ENCODE results near the gene BCDIN3D. TPM values are rescaled to one million over a fixed set of nuclear protein-coding genes. Genes with fewer than 3 reads are reported as not detected.
A peak's percentile ranks its signal among the peaks of the same experiment; 100 is the strongest.

Gene BCDIN3D
- total and polyA plus RNA-seq, 4 donors = 2.6 to 4.4 (median 3.0) TPM

DNA sequence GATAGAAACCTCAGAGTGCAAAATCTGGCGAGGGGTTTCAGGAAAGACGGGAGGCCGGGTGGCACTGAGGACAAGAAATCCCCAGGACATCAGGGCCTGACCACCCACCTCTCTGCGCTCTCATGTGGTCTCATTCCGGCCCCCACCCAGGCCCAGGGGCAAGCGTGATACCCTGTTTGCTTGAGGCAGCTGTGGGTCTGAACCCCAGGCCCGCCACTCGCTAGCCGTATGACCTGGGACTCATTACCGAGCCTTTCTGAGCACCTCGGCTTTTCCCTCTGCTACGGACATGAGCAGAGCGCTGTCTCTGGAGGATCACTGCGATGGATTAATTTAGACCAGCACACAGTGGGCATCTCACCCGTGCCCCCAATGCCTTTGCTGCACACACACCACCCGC is 25.5 kb upstream of the BCDIN3D start:
- Histone ChIP-seq H3K27ac (ENCODE audit: low read depth in 1 of 2, low read length in 1 of 2) (peak overlapping the region; percentile 2 to 26), H3K27me3 (ENCODE audit: control insufficient read depth in 3 of 3, insufficient read depth in 3 of 3, low read length in 2 of 3) (no peaks in the 10 kb centered on the region), H3K36me3 (ENCODE audit: control insufficient read depth in 4 of 4, insufficient read depth in 4 of 4, low read length in 4 of 4) (no peaks in the 10 kb centered on the region), H3K4me3 (no peak overlapping the region), H3K9me3 (ENCODE audit: control insufficient read depth in 4 of 4, insufficient read depth in 3 of 4, low read length in 3 of 4) (no peaks in the 10 kb centered on the region), H3K9ac (ENCODE audit: insufficient read depth in 1 of 2, low read length in 2 of 2) (no peak overlapping the region), H3K4me1 (ENCODE audit: control insufficient read depth in 5 of 5, insufficient read depth in 5 of 5, low read length in 5 of 5) (peaks cover 3 to 53% (median 30%) of the 10 kb centered on the region in 5 donors)
- ATAC-seq (ENCODE audit: insufficient read depth, low FRiP score) = no peak
- TF ChIP-seq, protein P1, sequence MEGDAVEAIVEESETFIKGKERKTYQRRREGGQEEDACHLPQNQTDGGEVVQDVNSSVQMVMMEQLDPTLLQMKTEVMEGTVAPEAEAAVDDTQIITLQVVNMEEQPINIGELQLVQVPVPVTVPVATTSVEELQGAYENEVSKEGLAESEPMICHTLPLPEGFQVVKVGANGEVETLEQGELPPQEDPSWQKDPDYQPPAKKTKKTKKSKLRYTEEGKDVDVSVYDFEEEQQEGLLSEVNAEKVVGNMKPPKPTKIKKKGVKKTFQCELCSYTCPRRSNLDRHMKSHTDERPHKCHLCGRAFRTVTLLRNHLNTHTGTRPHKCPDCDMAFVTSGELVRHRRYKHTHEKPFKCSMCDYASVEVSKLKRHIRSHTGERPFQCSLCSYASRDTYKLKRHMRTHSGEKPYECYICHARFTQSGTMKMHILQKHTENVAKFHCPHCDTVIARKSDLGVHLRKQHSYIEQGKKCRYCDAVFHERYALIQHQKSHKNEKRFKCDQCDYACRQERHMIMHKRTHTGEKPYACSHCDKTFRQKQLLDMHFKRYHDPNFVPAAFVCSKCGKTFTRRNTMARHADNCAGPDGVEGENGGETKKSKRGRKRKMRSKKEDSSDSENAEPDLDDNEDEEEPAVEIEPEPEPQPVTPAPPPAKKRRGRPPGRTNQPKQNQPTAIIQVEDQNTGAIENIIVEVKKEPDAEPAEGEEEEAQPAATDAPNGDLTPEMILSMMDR (IDR thresholded peaks at IDR 0.05; ENCODE audit: control extremely low read depth, extremely low read depth) = no peak
- 89 to 93% methylated on average over 13 to 16 of the region's 16 CpGs for WGBS, 2 donors
- no peak for DNase-seq

DNA sequence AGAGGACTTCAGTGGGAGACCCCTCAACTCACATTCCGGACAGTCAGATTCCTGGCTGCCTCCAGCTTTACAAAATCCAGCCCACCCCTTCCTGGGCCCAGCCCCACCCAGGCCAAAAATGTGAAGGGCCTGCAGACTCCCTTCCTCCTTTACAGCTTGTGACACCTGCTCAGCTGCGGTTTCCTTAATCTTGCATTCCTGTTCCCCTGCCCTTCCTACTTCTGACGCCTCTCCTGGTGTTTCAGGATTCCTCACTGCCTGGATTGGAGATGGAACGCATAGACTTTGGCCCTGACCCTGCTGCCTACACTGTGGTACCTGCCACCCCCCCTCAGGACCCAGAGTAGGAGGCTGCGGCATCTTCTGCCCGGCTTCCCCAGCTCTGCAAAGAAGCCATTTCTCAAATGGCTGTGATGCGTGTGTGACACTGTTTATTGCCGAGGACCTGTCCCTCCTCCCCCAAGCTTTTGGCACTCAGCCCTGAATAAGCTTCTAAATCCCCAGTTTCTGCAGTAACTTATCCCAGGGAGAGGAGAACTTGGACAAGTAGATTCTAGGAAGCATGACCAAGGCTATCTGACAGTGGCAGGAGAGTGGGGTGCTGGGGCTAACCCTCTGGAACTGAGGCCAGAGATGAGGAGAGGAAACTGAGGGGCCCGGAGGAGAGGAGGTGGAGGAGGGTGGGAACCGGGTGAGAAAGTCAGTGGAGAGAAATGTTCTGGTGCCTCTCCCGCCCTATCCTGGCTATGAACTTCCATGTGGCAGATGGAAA is 24.9 kb upstream of the BCDIN3D start:
- Histone ChIP-seq H3K9ac (ENCODE audit: insufficient read depth in 1 of 2, low read length in 2 of 2) (no peak overlapping the region), H3K4me3 (no peak overlapping the region), H3K27ac (ENCODE audit: low read depth in 1 of 2, low read length in 1 of 2) (peak overlapping the region in 1 of 2 donors; percentile 37), H3K9me3 (ENCODE audit: control insufficient read depth in 4 of 4, insufficient read depth in 3 of 4, low read length in 3 of 4) (no peaks in the 10 kb centered on the region), H3K36me3 (ENCODE audit: control insufficient read depth in 4 of 4, insufficient read depth in 4 of 4, low read length in 4 of 4) (no peaks in the 10 kb centered on the region), H3K27me3 (ENCODE audit: control insufficient read depth in 3 of 3, insufficient read depth in 3 of 3, low read length in 2 of 3) (no peaks in the 10 kb centered on the region), H3K4me1 (ENCODE audit: control insufficient read depth in 5 of 5, insufficient read depth in 5 of 5, low read length in 5 of 5) (peaks cover 0 to 46% (median 26%) of the 10 kb centered on the region in 5 donors)
- WGBS, 2 donors = 50 to 59% methylated on average over 11 of the region's 11 CpGs
- TF ChIP-seq, protein P1 (IDR thresholded peaks at IDR 0.05; ENCODE audit: control extremely low read depth, extremely low read depth) = no peak
- ATAC-seq (ENCODE audit: insufficient read depth, low FRiP score) (peak; percentile 23), DNase-seq (peak; percentile 20 to 37 (median 25))

- TF ChIP-seq, protein P1 (IDR thresholded peaks at IDR 0.05; ENCODE audit: control extremely low read depth, extremely low read depth) = peak; percentile 95
- peak; percentile 71 to 77 (median 74) for DNase-seq
- Histone ChIP-seq H3K4me1 (ENCODE audit: control insufficient read depth in 5 of 5, insufficient read depth in 5 of 5, low read length in 5 of 5) (peaks cover 0 to 39% (median 25%) of the 10 kb centered on the region in 5 donors), H3K36me3 (ENCODE audit: control insufficient read depth in 4 of 4, insufficient read depth in 4 of 4, low read length in 4 of 4) (no peaks in the 10 kb centered on the region), H3K27me3 (ENCODE audit: control insufficient read depth in 3 of 3, insufficient read depth in 3 of 3, low read length in 2 of 3) (no peaks in the 10 kb centered on the region), H3K9ac (ENCODE audit: insufficient read depth in 1 of 2, low read length in 2 of 2) (no peak overlapping the region), H3K9me3 (ENCODE audit: control insufficient read depth in 4 of 4, insufficient read depth in 3 of 4, low read length in 3 of 4) (no peaks in the 10 kb centered on the region), H3K27ac (ENCODE audit: low read depth in 1 of 2, low read length in 1 of 2) (peak overlapping the region in 1 of 2 donors; percentile 37), H3K4me3 (no peak overlapping the region)
- 35 to 46% methylated on average over 19 of the region's 19 CpGs for WGBS, 2 donors
- ATAC-seq (ENCODE audit: insufficient read depth, low FRiP score) = peak; percentile 67
These were observed 24.1 kb upstream of the BCDIN3D start for GRCh38 chr12:49866859-49867569.

Data from lung (tissue), 12 donors.